Limb (tissue), 2 donors: ENCODE data around the gene USP17L21.
"Not testable (repeated sequence)": the region's sequence is repeated elsewhere in the genome, so short reads cannot be mapped to it uniquely, and the experiment has no call there.

Source experiments
- DNase-seq, 2 donors: peaks; one replicate each; pipeline ENCODE4 v3.0.0-alpha.2; 2016; ENCODE audit errors: extremely low spot score in 2 of 2

USP17L21 gene, protein sequence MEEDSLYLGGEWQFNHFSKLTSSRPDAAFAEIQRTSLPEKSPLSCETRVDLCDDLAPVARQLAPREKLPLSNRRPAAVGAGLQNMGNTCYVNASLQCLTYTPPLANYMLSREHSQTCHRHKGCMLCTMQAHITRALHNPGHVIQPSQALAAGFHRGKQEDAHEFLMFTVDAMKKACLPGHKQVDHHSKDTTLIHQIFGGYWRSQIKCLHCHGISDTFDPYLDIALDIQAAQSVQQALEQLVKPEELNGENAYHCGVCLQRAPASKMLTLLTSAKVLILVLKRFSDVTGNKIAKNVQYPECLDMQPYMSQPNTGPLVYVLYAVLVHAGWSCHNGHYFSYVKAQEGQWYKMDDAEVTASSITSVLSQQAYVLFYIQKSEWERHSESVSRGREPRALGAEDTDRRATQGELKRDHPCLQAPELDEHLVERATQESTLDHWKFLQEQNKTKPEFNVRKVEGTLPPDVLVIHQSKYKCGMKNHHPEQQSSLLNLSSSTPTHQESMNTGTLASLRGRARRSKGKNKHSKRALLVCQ

GRCh38 chr4:9262572-9262971, at the start of gene USP17L21:
Gene USP17L21 (plus strand): TSS chr4:9262872. CDS start chr4:9262872, 0 bp downstream.
- DNase-seq = not testable (repeated sequence)

GRCh38 chr4:9214701-9215100, 48.0 kb upstream of the USP17L21 start:
- DNase-seq = not testable (repeated sequence)

DNA sequence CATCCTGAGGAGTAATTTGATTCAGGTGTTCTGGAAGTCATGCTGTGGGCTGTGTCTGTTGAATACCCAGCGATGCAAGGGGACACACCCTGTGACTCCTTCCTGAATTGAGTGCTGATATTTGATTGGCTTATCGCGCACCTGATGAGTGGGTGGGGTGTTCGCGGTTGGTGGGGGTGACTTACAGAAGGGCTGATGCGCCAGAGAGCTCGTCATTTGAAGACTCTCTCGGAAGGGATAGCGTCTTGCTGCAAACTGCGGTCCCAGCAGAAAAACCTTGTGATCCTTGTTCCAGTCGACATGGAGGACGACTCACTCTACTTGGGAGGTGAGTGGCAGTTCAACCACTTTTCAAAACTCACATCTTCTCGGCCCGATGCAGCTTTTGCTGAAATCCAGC, 47.6 kb upstream of the USP17L21 start, which contains the start of gene USP17L11:
TSS of gene USP17L11 (plus strand) at position 301 of the 400 bp plus-strand sequence. CDS start at position 301, 0 bp downstream.
- DNase-seq = not testable (repeated sequence)

DNA sequence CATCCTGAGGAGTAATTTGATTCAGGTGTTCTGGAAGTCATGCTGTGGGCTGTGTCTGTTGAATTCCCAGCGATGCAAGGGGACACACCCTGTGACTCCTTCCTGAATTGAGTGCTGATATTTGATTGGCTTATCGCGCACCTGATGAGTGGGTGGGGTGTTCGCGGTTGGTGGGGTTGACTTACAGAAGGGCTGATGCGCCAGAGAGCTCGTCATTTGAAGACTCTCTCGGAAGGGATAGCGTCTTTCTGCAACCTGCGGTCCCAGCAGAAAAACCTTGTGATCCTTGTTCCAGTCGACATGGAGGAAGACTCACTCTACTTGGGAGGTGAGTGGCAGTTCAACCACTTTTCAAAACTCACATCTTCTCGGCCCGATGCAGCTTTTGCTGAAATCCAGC, 42.8 kb upstream of the USP17L21 start, which contains the start of gene USP17L12:
TSS of gene USP17L12 (plus strand) at position 301 of the 400 bp plus-strand sequence. CDS start at position 301, 0 bp downstream.
- not testable (repeated sequence) for DNase-seq

DNA sequence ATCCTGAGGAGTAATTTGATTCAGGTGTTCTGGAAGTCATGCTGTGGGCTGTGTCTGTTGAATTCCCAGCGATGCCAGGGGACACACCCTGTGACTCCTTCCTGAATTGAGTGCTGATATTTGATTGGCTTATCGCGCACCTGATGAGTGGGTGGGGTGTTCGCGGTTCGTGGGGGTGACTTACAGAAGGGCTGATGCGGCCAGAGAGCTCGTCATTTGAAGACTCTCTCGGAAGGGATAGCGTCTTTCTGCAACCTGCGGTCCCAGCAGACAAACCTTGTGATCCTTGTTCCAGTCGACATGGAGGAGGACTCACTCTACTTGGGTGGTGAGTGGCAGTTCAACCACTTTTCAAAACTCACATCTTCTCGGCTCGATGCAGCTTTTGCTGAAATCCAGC, 38.1 kb upstream of the USP17L21 start, which contains the start of gene USP17L13:
TSS of gene USP17L13 (plus strand) at position 301 of the 400 bp plus-strand sequence. CDS start at position 301, 0 bp downstream.
- DNase-seq = not testable (repeated sequence)

DNA sequence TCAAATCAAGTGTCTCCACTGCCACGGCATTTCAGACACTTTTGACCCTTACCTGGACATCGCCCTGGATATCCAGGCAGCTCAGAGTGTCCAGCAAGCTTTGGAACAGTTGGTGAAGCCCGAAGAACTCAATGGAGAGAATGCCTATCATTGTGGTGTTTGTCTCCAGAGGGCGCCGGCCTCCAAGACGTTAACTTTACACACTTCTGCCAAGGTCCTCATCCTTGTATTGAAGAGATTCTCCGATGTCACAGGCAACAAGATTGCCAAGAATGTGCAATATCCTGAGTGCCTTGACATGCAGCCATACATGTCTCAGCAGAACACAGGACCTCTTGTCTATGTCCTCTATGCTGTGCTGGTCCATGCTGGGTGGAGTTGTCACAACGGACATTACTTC, 32.4 kb upstream of the USP17L21 start:
- not testable (repeated sequence) for DNase-seq

GRCh38 chr4:9234085-9234484, 28.6 kb upstream of the USP17L21 start, which contains the start of gene USP17L15:
Gene USP17L15 (plus strand): TSS chr4:9234385. CDS start chr4:9234385, 0 bp downstream.
- DNase-seq = not testable (repeated sequence)

DNA sequence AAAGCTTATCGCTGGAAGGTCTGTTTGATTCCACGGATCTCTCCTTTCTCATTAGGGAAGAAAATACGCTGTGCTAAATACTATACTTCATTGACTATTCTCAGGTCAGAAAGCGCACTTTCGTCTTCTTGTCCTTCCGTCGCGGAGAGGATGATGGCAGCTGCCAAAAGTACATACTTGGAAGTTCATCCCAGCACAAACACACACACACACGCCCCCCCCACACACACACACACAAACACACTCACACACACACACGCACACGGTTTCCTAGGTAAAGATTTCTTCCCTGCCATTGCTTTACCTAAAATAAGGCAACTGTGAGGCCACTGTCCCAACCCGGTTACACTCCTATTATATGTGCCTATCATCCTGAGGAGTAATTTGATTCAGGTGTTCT, 24.2 kb upstream of the USP17L21 start:
- DNase-seq = peak in 1 of 2 donors; percentile 0

DNA sequence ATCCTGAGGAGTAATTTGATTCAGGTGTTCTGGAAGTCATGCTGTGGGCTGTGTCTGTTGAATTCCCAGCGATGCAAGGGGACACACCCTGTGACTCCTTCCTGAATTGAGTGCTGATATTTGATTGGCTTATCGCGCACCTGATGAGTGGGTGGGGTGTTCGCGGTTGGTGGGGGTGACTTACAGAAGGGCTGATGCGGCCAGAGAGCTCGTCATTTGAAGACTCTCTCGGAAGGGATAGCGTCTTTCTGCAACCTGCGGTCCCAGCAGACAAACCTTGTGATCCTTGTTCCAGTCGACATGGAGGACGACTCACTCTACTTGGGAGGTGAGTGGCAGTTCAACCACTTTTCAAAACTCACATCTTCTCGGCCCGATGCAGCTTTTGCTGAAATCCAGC, 19.1 kb upstream of the USP17L21 start, which contains the start of gene USP17L17:
TSS of gene USP17L17 (plus strand) at position 301 of the 400 bp plus-strand sequence. CDS start at position 301, 0 bp downstream.
- not testable (repeated sequence) for DNase-seq

DNA sequence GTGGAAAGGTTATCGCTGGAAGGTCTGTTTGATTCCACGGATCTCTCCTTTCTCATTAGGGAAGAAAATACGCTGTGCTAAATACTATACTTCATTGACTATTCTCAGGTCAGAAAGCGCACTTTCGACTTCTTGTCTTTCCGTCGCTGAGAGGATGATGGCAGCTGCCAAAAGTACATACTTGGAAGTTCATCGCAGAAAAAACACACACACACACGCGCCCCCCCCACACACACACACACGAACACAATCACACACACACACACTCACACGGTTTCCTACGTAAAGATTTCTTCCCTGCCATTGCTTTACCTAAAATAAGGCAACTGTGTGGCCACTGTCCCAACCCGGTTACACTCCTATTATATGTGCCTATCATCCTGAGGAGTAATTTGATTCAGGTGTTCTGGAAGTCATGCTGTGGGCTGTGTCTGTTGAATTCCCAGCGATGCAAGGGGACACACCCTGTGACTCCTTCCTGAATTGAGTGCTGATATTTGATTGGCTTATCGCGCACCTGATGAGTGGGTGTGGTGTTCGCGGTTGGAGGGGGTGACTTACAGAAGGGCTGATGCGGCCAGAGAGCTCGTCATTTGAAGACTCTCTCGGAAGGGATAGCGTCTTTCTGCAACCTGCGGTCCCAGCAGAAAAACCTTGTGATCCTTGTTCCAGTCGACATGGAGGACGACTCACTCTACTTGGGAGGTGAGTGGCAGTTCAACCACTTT, 14.6 kb upstream of the USP17L21 start, which contains the start of gene USP17L18:
TSS of gene USP17L18 (plus strand) at position 678 of the 728 bp plus-strand sequence. CDS start at position 678, 0 bp downstream.
- not testable (repeated sequence) for DNase-seq

GRCh38 chr4:9253078-9253477, 9.6 kb upstream of the USP17L21 start, which contains the start of gene USP17L19:
Gene USP17L19 (plus strand): TSS chr4:9253378. CDS start chr4:9253378, 0 bp downstream.
- DNase-seq = not testable (repeated sequence)

- DNase-seq = not testable (repeated sequence)
Measured at GRCh38 chr4:9257824-9258223, 4.8 kb upstream of the USP17L21 start, which contains the start of gene USP17L20. Gene USP17L20 (plus strand): TSS chr4:9258124. CDS start chr4:9258124, 0 bp downstream.

DNA sequence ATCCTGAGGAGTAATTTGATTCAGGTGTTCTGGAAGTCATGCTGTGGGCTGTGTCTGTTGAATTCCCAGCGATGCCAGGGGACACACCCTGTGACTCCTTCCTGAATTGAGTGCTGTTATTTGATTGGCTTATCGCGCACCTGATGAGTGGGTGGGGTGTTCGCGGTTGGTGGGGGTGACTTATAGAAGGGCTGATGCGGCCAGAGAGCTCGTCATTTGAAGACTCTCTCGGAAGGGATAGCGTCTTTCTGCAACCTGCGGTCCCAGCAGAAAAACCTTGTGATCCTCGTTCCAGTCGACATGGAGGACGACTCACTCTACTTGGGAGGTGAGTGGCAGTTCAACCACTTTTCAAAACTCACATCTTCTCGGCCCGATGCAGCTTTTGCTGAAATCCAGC, 4.6 kb downstream of the USP17L21 start, which contains the start of gene USP17L22:
TSS of gene USP17L22 (plus strand) at position 301 of the 400 bp plus-strand sequence. CDS start at position 301, 0 bp downstream.
- not testable (repeated sequence) for DNase-seq

DNA sequence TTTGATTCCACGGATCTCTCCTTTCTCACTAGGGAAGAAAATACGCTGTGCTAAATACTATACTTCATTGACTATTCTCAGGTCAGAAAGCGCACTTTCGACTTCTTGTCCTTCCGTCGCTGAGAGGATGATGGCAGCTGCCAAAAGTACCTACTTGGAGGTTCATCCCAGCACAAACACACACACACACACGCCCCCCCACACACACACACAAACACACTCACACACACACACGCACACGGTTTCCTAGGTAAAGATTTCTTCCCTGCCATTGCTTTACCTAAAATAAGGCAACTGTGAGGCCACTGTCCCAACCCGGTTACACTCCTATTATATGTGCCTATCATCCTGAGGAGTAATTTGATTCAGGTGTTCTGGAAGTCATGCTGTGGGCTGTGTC, 9.0 kb downstream of the USP17L21 start:
- DNase-seq = not testable (repeated sequence)
